ENCODE data around the gene TRIM54. TPM values are rescaled to one million over a fixed set of nuclear protein-coding genes. Genes with fewer than 3 reads are reported as not detected.
A peak's percentile ranks its signal among the peaks of the same experiment; 100 is the strongest.
"Not testable (repeated sequence)": the region's sequence is repeated elsewhere in the genome, so short reads cannot be mapped to it uniquely, and the experiment has no call there.

Gene TRIM54
- total RNA-seq, 4 donors from 2014 or later: 0.21 to 2.7 (median 1.3) TPM

DNA sequence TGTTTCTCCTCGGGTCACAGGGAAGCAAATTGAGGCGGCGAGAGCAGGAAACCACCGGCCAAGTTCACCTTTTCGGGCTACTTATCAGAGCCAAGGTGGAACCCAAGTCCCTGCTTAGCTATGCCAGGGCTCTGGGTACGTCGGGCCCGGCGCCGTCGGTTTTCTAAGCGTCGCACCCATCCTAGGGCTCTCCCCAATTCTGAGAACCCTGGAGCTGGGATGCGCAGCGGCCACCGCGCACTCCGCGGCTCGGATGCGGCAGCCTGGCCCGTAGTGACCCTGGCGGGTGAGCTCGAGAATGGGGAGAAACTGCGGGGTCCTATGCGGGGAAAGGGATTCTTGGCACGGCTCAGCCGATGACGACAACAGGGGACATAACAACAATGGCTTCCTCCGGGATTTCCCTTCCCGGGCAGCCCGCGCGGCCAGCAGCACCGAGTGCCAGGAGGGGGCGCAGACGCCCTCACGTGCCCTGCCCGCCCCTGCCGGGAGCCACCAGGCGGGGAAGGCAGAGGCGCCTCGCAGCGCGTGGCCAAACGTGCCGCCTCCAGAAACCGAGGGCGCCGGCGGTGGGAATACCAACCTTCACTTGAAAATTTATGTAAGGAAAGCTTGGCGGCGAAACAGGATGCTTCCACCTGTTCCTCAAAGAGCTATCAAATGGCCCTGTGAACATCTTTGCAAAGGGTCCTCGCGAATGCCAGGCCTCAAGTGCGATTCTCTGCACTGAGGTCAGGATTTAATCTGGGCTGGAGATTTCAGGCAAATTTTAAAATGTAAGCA, 17.3 kb upstream of the TRIM54 start:
- peaks cover 0 to 90% of the 10 kb centered on the region in 2 donors for H3K27me3 ChIP-seq
- no peak overlapping the region for H3K27ac ChIP-seq
- 6 to 14% methylated on average over 20 to 51 of the region's 56 CpGs for WGBS, 2 donors
- TF ChIP-seq POLR2A (IDR thresholded peaks at IDR 0.05): no peak
- TF ChIP-seq, protein P1, sequence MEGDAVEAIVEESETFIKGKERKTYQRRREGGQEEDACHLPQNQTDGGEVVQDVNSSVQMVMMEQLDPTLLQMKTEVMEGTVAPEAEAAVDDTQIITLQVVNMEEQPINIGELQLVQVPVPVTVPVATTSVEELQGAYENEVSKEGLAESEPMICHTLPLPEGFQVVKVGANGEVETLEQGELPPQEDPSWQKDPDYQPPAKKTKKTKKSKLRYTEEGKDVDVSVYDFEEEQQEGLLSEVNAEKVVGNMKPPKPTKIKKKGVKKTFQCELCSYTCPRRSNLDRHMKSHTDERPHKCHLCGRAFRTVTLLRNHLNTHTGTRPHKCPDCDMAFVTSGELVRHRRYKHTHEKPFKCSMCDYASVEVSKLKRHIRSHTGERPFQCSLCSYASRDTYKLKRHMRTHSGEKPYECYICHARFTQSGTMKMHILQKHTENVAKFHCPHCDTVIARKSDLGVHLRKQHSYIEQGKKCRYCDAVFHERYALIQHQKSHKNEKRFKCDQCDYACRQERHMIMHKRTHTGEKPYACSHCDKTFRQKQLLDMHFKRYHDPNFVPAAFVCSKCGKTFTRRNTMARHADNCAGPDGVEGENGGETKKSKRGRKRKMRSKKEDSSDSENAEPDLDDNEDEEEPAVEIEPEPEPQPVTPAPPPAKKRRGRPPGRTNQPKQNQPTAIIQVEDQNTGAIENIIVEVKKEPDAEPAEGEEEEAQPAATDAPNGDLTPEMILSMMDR (IDR thresholded peaks at IDR 0.05): peak in 4 of 5 experiments; percentile 27 to 48 (median 34)
- peak overlapping the region in 3 of 4 donors; percentile 15 to 55 (median 16) for H3K4me3 ChIP-seq
- H3K9me3 ChIP-seq: no peaks in the 10 kb centered on the region
- H3K4me1 ChIP-seq: peaks cover 0 to 40% (median 25%) of the 10 kb centered on the region in 4 donors
- DNase-seq (ENCODE audit: low spot score in 2 of 2): no peak
- no peaks in the 10 kb centered on the region for H3K36me3 ChIP-seq

DNA sequence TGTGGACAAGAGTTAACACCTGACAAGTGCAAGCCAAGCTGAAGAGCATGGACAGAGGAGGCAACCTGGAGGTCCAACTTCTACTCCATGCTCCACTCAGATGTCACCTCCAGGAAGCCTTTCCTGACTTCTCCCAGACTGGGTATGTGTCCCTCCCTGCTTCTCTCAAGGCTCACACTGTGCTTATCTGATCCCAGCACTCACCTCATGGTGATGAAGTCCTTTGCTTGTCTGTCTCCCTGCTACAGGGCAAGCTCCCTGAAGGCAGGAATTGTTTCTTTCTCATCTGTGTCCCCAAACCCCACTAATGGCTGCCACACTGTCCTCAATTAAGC, 16.7 kb upstream of the TRIM54 start:
- no peaks in the 10 kb centered on the region for H3K9me3 ChIP-seq
- H3K27ac ChIP-seq: no peak overlapping the region
- peaks cover 0 to 84% of the 10 kb centered on the region in 2 donors for H3K27me3 ChIP-seq
- no peaks in the 10 kb centered on the region for H3K36me3 ChIP-seq
- H3K4me1 ChIP-seq: peaks cover 0 to 40% (median 25%) of the 10 kb centered on the region in 4 donors
- TF ChIP-seq, protein P1 (IDR thresholded peaks at IDR 0.05): no peak
- no peak for TF ChIP-seq EP300 (IDR thresholded peaks at IDR 0.05)
- TF ChIP-seq POLR2A (IDR thresholded peaks at IDR 0.05): no peak
- no peak overlapping the region for H3K4me3 ChIP-seq
- no peak for DNase-seq (ENCODE audit: low spot score in 2 of 2)

GRCh38 chr2:27268296-27268695, 13.9 kb upstream of the TRIM54 start:
- H3K9me3 ChIP-seq; H3K36me3 ChIP-seq; H3K27ac ChIP-seq; DNase-seq (ENCODE audit: low spot score in 2 of 2); H3K4me3 ChIP-seq: not testable (repeated sequence)
- WGBS, 2 donors: 83 to 84% methylated on average over 13 of the region's 13 CpGs
- Histone ChIP-seq H3K27me3 (peaks cover 0 to 58% of the 10 kb centered on the region in 2 donors), H3K4me1 (peaks cover 0 to 21% (median 11%) of the 10 kb centered on the region in 4 donors)

- Histone ChIP-seq H3K4me1 (peaks cover 0 to 3% (median under 1%) of the 10 kb centered on the region in 4 donors), H3K27me3 (peaks cover 0 to 44% of the 10 kb centered on the region in 2 donors), H3K9me3 (no peaks in the 10 kb centered on the region), H3K36me3 (no peaks in the 10 kb centered on the region), H3K4me3 (no peak overlapping the region), H3K27ac (no peak overlapping the region)
- TF ChIP-seq POLR2A (IDR thresholded peaks at IDR 0.05) (no peak), EP300 (IDR thresholded peaks at IDR 0.05) (no peak)
- TF ChIP-seq, protein P1 (IDR thresholded peaks at IDR 0.05): no peak
- no peak for DNase-seq (ENCODE audit: low spot score in 2 of 2)
- 77% methylated on average over 3 of the region's 3 CpGs for WGBS, 2 donors
Measured at GRCh38 chr2:27270131-27270530, 12.1 kb upstream of the TRIM54 start.

DNA sequence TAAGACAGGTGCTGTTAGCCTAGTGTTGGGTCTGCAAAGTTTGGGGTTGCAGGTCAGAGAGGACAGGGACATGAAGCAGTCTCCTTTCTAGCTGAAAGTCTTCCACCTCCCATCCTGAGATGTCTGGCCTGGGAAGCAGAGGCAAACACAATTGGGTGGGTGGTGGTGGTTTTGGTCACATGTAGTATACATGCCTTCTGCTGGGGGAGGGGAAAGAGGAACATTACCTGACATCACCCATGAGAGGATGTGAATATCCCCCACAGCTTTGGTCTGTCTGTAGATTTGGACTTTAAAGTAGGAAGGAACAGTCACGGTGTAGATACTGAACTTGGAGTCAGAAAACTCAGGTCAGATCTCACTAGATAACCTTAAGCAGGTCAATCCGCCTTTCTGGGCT, 11.6 kb upstream of the TRIM54 start:
- Histone ChIP-seq H3K27me3 (peaks cover 0 to 38% of the 10 kb centered on the region in 2 donors), H3K4me3 (no peak overlapping the region), H3K4me1 (no peaks in the 10 kb centered on the region), H3K27ac (no peak overlapping the region), H3K36me3 (no peaks in the 10 kb centered on the region), H3K9me3 (no peaks in the 10 kb centered on the region)
- TF ChIP-seq POLR2A (IDR thresholded peaks at IDR 0.05) (no peak), EP300 (IDR thresholded peaks at IDR 0.05) (no peak)
- TF ChIP-seq, protein P1 (IDR thresholded peaks at IDR 0.05): no peak
- no peak for DNase-seq (ENCODE audit: low spot score in 2 of 2)
- WGBS, 2 donors: 75 to 87% methylated on average over 2 of the region's 2 CpGs

All from tibial nerve (tissue), 4 donors.